ENCODE results near the gene SUMO4.

The SUMO4 gene

DNA sequence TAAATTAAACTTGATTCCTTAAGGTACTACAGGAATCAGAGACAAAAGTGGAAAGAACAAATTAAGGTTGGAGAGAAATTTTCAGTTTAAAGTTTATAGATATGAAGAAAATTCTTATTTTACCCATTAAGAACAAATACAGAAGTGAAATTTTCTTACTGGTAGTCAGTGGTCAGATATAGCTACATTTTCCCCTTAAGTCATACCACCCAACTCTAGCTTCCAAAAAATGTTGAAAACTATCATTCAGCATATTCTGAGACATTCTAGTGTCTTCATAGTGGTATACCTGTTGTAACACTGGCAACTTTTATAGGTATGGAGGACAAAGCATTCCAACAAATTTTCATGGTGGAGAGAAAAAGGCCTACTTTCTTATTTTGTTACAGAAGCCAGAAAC is 15.6 kb upstream of the SUMO4 start:
- ChIA-PET CTCF (no interaction called here), POLR2A (no interaction called here)
- no peak for DNase-seq (ENCODE audit: extremely low spot score)
- no peak for TF ChIP-seq CTCF (IDR thresholded peaks at IDR 0.05; ENCODE audit: control extremely low read depth, extremely low read depth, low read depth, missing control alignments)

- TF ChIP-seq CTCF (IDR thresholded peaks at IDR 0.05; ENCODE audit: control extremely low read depth, extremely low read depth, low read depth, missing control alignments) = no peak
- ChIA-PET POLR2A (no interaction called here), CTCF (no interaction called here)
- DNase-seq (ENCODE audit: extremely low spot score) = no peak
These were observed 13.9 kb upstream of the SUMO4 start for GRCh38 chr6:149385998-149386646.

- no peak for TF ChIP-seq CTCF (IDR thresholded peaks at IDR 0.05; ENCODE audit: control extremely low read depth, extremely low read depth, low read depth, missing control alignments)
- ChIA-PET POLR2A (no interaction called here), CTCF (interaction anchor here (1.5 kb wide), 1 partner anchor 14 kb away, joined by 3 read pairs; no protein-coding TSS in a partner anchor)
- no peak for DNase-seq (ENCODE audit: extremely low spot score)
These were observed 12.1 kb upstream of the SUMO4 start for GRCh38 chr6:149387779-149388512.

DNA sequence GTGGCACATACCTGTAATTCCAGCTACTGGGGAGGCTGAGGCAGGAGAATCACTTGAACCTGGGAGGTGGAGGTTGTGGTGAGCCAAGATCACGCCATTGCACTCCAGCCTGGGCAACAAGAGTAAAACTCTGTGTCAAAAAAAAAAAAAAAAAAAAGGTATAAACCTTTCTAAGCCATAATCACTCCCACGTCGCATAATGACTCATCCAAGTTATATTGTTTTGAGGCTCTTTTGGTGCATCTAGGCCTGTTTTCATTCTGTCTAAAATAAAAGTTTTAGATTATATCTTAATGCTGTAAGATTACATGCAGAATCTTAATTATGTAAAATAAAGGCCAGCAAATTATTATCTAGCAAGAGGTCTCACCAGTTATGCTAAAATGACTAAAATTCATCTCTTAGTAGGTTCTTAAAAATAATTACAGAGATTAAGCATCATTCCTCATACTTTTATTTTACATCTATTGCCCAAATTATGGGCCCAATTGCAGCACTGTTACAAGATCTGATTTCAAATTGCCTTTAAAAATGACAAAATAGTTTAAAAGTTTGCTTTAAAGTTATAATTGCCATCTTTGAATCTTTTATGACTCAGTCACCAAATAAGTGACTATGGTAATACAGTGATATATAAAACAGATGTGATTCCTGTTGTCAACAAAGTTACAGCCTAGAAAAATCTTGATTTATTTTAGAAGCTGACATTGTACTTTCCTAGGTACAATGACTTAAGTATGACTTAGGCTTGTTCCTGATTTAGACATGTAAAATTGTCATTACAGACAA is 10.4 kb upstream of the SUMO4 start:
- CTCF ChIA-PET = no interaction called here

DNA sequence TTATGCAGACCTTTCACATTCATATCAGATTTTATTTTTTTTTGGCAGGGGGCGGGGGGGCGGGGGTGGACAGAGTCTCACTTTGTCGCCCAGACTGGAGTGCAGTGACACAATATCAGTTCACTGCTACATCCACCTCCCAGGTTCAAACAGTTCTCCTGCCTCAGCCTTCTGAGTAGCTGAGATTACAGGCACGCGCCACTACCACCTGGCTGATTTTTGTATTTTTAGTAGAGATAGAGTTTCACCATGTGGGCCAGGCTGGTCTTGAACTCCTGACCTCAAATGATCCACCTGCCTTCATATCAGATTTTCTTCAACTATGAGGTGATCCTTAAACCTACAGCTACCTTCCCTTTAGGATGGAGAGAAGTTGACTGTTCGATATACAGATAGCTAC is 8.0 kb upstream of the SUMO4 start:
- no peak for DNase-seq (ENCODE audit: extremely low spot score)
- ChIA-PET POLR2A (no interaction called here), CTCF (interaction anchor here (0.7 to 1.8 kb wide), 6 partner anchors 11 to 310 kb away, joined by 3 to 5 read pairs (median 3); no protein-coding TSS in a partner anchor)
- TF ChIP-seq CTCF (IDR thresholded peaks at IDR 0.05; ENCODE audit: control extremely low read depth, extremely low read depth, low read depth, missing control alignments) = no peak

More for the DNA sequence above, 10.4 kb upstream of the SUMO4 start:
- DNase-seq (ENCODE audit: extremely low spot score) = no peak
- POLR2A ChIA-PET = no interaction called here
- TF ChIP-seq CTCF (IDR thresholded peaks at IDR 0.05; ENCODE audit: control extremely low read depth, extremely low read depth, low read depth, missing control alignments) = no peak

DNA sequence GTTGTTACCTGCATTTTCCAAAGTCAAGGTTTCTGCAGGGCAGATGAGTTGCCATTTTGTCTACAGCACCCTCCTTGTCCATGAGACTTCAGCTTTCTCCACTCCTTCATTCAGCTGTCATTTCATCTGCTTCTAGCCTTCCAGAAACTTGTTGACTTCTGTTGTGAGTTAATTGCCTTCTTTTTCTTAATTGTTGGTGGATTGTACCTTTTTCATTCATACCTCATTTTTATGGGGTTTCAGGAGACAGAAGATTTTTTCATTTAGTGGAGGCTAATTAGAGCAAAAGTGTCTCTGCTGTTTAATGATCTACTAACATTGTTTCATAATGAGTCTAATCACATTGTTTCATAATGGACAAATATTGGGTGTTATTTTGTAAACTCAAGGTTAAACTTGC is 7.5 kb upstream of the SUMO4 start:
- ChIA-PET POLR2A (no interaction called here), CTCF (interaction anchor here (0.8 to 1.8 kb wide), 4 partner anchors 12 to 310 kb away, joined by 3 to 5 read pairs (median 3); no protein-coding TSS in a partner anchor)
- no peak for TF ChIP-seq CTCF (IDR thresholded peaks at IDR 0.05; ENCODE audit: control extremely low read depth, extremely low read depth, low read depth, missing control alignments)
- DNase-seq (ENCODE audit: extremely low spot score) = no peak
